HG03354 (cell line): Measurements from ENCODE around the gene FAM228A.

Experiments used
- ATAC-seq: cut with Tn5 transposase; IDR thresholded peaks from one replicate; pipeline ENCODE4 v1.9.1; 2021; ENCODE audit warnings: mild to moderate bottlenecking; ENCODE audit not compliant: unreplicated experiment, poor library complexity, severe bottlenecking

Gene FAM228A

GRCh38 chr2:24221343-24222050, 46.6 kb downstream of the FAM228A start:
- no peak for ATAC-seq

DNA sequence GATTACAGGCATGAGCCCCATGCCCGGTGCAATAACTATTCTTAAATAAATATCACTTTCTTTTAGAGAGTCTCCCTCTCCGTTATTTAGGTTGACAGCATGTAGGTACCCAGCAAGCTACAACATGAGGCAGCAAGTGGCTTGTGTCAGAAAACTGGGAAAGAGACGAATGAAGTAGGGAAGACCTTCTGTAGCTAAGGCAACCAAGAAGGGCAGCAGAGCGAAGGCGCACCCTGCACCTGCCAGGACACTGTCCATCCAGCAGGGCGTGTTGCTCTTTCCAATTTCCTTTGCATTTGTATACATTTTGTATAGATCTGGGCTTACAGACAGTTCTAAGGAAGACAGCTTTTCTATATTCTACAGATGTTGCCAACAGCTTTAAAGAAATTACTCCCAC, 48.1 kb downstream of the FAM228A start:
- no peak for ATAC-seq

DNA sequence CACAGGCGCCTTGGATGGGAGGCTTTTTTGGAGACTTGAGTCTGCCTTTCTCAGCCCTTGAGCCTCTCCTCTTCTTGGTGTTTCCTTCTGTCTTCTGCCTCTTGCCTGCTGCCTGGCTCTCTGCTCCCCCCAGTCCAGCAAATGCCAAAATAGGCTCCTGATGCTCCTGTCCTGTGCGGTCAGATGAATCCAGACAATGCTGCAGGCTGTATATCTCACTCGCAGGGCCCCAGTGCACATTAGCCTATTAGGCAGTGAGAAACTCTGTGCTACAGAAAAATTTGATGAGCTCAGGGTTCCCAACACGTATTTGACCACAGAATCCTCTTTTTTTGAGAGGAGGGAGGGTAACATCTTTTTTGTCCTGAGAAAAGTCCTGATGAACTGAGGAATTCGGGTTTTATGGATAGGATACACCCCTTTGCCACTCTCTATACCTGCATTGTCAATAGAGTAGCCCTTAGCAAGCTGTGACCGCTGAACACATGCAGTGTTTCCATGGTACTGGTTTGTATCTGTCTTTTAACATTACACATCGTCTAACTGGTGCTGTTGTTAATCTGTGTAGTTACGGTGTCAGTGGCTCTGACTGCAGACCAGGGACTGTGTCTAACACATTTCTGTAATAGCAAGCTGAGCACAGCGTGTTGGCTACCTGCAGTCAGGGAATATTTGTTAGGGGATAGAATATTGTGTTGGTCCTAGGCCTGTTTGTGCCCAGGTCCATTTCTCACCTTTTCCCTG, 50.8 kb downstream of the FAM228A start:
- ATAC-seq = no peak

GRCh38 chr2:24228470-24228869, 53.6 kb downstream of the FAM228A start:
- ATAC-seq = no peak

GRCh38 chr2:24231461-24231881, 56.6 kb downstream of the FAM228A start:
- no peak for ATAC-seq

DNA sequence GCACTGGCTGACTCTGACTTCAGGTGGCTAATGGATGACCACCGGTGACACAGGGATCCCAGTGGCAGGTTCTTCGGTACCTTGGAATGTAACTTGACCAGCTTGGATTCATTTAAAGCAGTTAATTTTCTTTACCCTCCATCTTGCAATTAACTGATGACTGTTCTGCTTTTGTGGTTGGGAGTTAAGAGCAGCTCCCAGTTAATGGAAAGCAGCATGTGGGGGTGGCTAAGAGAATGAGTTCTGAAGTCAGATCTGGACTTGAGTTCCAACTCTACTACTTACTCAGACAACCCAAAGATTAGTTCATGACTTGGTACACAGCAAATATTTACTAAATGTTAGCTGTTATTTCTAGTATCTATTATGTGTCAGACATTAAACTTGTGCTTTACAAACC, 58.5 kb downstream of the FAM228A start:
- no peak for ATAC-seq

DNA sequence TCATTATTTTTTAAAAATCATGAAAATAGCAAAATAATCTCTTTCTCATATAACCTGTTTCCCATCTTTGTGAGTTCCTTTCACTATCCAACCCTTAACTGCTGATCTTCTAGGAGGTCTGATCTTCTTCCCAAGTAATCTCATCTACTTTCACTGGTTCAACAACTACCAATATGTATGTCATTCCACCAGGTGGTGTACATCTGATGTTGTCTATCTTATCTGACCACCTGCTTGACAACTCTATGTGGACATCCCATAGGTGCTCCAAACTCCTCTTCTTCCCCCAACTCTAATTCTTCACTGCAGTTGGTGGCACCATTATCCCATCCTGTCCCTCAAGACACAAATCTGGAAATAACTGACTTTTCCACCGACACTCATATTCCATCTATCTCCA, 62.5 kb downstream of the FAM228A start:
- ATAC-seq = no peak

GRCh38 chr2:24238158-24238557, 63.3 kb downstream of the FAM228A start:
- ATAC-seq = no peak

DNA sequence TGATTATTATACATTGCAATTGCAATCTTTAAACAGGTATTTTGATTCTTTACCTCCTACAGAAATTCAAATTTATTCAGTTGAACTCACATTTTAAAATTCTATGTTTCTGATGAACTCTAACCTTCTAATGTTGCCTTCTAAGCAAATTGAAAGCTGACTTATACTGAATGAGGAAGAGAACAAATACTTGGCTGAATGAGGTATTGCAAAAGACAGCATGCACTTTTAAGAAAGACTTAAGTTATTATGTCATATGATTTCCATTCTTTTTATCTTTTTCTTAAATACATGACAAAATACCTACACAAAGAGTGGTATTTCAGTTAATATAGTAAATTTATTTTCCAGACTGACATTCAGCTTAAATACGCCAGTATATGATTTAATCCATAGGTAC, 64.7 kb downstream of the FAM228A start:
- ATAC-seq = no peak
